ENCODE data around the gene MARK1. TPM values are rescaled to one million over a fixed set of nuclear protein-coding genes. Genes with fewer than 3 reads are reported as not detected.

The MARK1 gene
- 0.08 and 0.20 TPM in 2 replicates for total RNA-seq (2013; cell fraction: nucleolus; rRNA removed)
- total RNA-seq (2014; rRNA removed) (not detected in 2 replicates), total RNA-seq (2014; rRNA removed; fragmentation: Illumina TruSeq; extraction: Trizol) (0.05 TPM in 1 of 2 replicates, not detected in the other), total RNA-seq (2021) (0.10 TPM in 1 of 2 replicates, not detected in the other), polyA plus RNA-seq (2011; rRNA removed) (0.16 and 0.67 TPM in 2 replicates), polyA plus RNA-seq (2014; fragmentation: Illumina TruSeq; extraction: Trizol) (not detected in 2 replicates), polyA plus RNA-seq (2014; fragmentation: Nextera tagmentation; extraction: Ambion mirVana) (under 1 TPM in 1 of 2 experiments, not detected in 1; 0.02 TPM), polyA plus RNA-seq (2014; rRNA removed) (0.04 TPM in 1 of 2 replicates, not detected in the other), polyA plus RNA-seq (2016; fragmentation: Nextera tagmentation; extraction: Ambion mirVana) (under 1 TPM in 1 of 2 experiments, not detected in 1; 0.14 TPM), polyA minus RNA-seq (2011; rRNA and poly(A)+ RNA removed) (0.07 and 0.15 TPM in 2 replicates), Bru-seq, nascent RNA (percentile 19 among the genes with signal in this experiment), BruChase-seq, experiment 1, labeled RNA remaining after a 6-hour chase (percentile 15 among the genes with signal in this experiment), BruChase-seq, experiment 2, labeled RNA remaining after a 2-hour chase (percentile 15 among the genes with signal in this experiment)
- not detected for polyA plus RNA-seq (2011; ENCODE audit: low read depth)
- 0.04 and 0.05 TPM in 2 replicates for polyA plus RNA-seq (2011; cell fraction: cytosol; rRNA removed)
- 0.13 and 0.18 TPM in 2 replicates for polyA plus RNA-seq (2011; cell fraction: nucleus; rRNA removed)
- polyA plus RNA-seq (2012) = 0.07 and 0.20 TPM in 2 replicates
- not detected in 2 replicates for polyA minus RNA-seq (2011; cell fraction: cytosol; rRNA and poly(A)+ RNA removed)
- polyA minus RNA-seq (2011; cell fraction: nucleus; rRNA and poly(A)+ RNA removed) = 0.24 TPM in 1 of 2 replicates, not detected in the other
- long read RNA-seq, experiment 1 = 0 reads
- long read RNA-seq, experiment 2, partial matches to known transcripts = 0 of 2 reads
- long read RNA-seq, experiment 2, other reads (novel, unspliced or antisense) = 2 of 2 reads

DNA sequence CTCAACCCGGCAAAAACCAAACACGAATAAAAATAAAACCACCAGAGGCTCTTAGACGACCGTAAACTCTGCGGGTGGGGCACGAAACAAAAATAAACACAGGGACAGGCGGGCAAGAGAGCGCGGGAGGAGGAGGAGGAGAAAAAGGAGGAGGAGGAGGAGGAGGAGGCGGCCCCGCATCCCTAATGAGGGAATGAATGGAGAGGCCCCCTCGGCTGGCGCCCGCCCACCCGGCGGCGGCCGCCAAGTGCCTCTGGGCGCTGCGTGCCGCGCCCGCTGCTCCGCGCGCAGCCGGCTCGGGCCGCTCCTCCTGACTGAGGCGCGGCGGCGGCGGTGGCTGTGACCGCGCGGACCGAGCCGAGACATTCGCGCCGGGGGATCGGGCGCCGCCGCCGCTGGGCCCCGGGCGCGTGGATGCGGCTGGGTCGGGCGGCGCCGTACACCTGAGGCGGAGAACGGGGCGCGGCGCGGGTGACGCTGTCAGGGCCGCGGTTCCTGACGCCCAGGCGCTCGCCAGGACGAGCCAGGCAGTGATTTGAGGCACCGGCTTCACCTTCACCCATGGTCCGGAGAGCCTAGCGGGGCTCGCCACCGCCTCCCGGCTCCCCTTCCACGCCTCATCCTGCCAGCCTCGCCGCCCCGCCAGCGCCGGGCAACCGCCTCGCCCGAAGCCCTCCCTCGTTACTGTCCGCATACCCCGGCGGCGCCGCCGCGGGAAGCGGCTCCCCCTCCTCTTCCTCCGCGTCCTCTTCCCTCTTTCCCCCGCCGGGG lies at the start of gene MARK1:
Gene MARK1 (plus strand): TSS at position 229 of the 771 bp plus-strand sequence. CDS start 687 bp downstream, outside the sequence.
- no peak for DNase-seq (ENCODE audit: low read depth, low spot score)
- BruUV-seq (replicated peaks) = no TSS peak
- H3K4me3 ChIP-seq = peak within 1 kb of the TSS; percentile 46
- H3K36me3 ChIP-seq (ENCODE audit: control insufficient read depth in 2 of 2, insufficient read depth in 2 of 2, low read length in 1 of 2) = no peaks in the 10 kb centered on the region
- H2AFZ ChIP-seq (ENCODE audit: control insufficient read depth, low read depth, low read length) = peak within 1 kb of the TSS; percentile 28
- H3K79me2 ChIP-seq (ENCODE audit: control insufficient read depth, insufficient read depth, low read length) = no peaks in the 10 kb centered on the region
- POLR2A ChIA-PET = no interaction called here
- peaks cover 8 to 25% of the 10 kb centered on the region in 2 experiments for H3K27me3 ChIP-seq (replicated peaks in 1 of 2; ENCODE audit: control insufficient read depth in 2 of 2, insufficient read depth in 2 of 2, low read length in 1 of 2)
- no peaks in the 10 kb centered on the region; the same call in 2 of the 3 replicates for H3K9me3 ChIP-seq (replicated peaks; ENCODE audit: control insufficient read depth, insufficient read depth, low read length)
- H3K9ac ChIP-seq (ENCODE audit: control insufficient read depth, insufficient read depth, low read length) = no peak within 1 kb of the TSS
- FAIRE-seq = no peak
- peak within 1 kb of the TSS; percentile 77 for H3K4me2 ChIP-seq (ENCODE audit: control insufficient read depth, insufficient read depth)
- RAD21 ChIA-PET (ENCODE audit: unreplicated experiment) = no interaction called here
- intact Hi-C loops (cut with micrococcal nuclease; ENCODE audit: unreplicated experiment) (no loop called here), in situ Hi-C loops (cut with MboI) (no loop called here)
- H4K20me1 ChIP-seq (ENCODE audit: control insufficient read depth, insufficient read depth) = no peaks in the 10 kb centered on the region
- H3K27ac ChIP-seq (ENCODE audit: control insufficient read depth, insufficient read depth) = no peak within 1 kb of the TSS
- TF ChIP-seq BCL11A (IDR thresholded peaks at IDR 0.05; ENCODE audit: low read depth, low read length) = no peak
- TF ChIP-seq LARP7 (IDR thresholded peaks at IDR 0.05) = peak; percentile 67; the same call in 1 of the 2 replicates
- TF ChIP-seq, protein P1, sequence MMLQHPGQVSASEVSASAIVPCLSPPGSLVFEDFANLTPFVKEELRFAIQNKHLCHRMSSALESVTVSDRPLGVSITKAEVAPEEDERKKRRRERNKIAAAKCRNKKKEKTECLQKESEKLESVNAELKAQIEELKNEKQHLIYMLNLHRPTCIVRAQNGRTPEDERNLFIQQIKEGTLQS (IDR thresholded peaks at IDR 0.05; ENCODE audit: borderline replicate concordance, extremely low read depth, low read depth, low read length) = no peak
- no peaks in the 10 kb centered on the region for H3K4me1 ChIP-seq (ENCODE audit: control insufficient read depth, insufficient read depth, low read length)
- CTCF ChIA-PET = no interaction called here
- peak; percentile 82 for ATAC-seq
- SMC1A ChIA-PET (ENCODE audit: uncharacterized antibody, unreplicated experiment) = no interaction called here
- 1% methylated on average over 54 of the region's 96 CpGs for WGBS (ENCODE audit: insufficient coverage, insufficient replicate concordance, low lambda C conversion rate, missing lambda C conversion rate)

All from GM12878 (cell line).